NCI-H187 (cell line): Measurements from ENCODE around the gene ITM2C.

Experiments
- DNase-seq, 2 experiments: peaks; one replicate each; lab custom pipeline; 2025; lab: John Stamatoyannopoulos, UW

The ITM2C gene

GRCh38 chr2:230908092-230908594 is 43.4 kb downstream of the ITM2C start:
- DNase-seq, result no peak

- peak; percentile 9 to 46 for DNase-seq
Observed at GRCh38 chr2:230908595-230909191, 44.0 kb downstream of the ITM2C start.

GRCh38 chr2:230909841-230910545 is 45.3 kb downstream of the ITM2C start:
- DNase-seq, result no peak

- no peak for DNase-seq
Observed at GRCh38 chr2:230910546-230911177, 45.9 kb downstream of the ITM2C start.

GRCh38 chr2:230912046-230912445 is 47.3 kb downstream of the ITM2C start:
- DNase-seq, result no peak

GRCh38 chr2:230912724-230913123 is 48.0 kb downstream of the ITM2C start:
- DNase-seq, result no peak

- DNase-seq, result no peak
Observed at GRCh38 chr2:230913406-230914143, 48.8 kb downstream of the ITM2C start.

- DNase-seq, result no peak
Observed at GRCh38 chr2:230914886-230915285, 50.1 kb downstream of the ITM2C start.

- no peak for DNase-seq
Observed at GRCh38 chr2:230915319-230915718, 50.6 kb downstream of the ITM2C start.

- DNase-seq, result no peak
Observed at GRCh38 chr2:230916218-230916617, 51.5 kb downstream of the ITM2C start.

GRCh38 chr2:230919240-230919639 is 54.5 kb downstream of the ITM2C start:
- no peak for DNase-seq

GRCh38 chr2:230919681-230920080 is 54.9 kb downstream of the ITM2C start:
- no peak for DNase-seq

- no peak for DNase-seq
Observed at GRCh38 chr2:230920167-230920566, 55.4 kb downstream of the ITM2C start.

GRCh38 chr2:230921806-230922595 is 57.3 kb downstream of the ITM2C start:
- DNase-seq, result no peak

- DNase-seq, result no peak
Observed at GRCh38 chr2:230922951-230923717, 58.4 kb downstream of the ITM2C start.

- no peak for DNase-seq
Observed at GRCh38 chr2:230924092-230924469, 59.3 kb downstream of the ITM2C start.

GRCh38 chr2:230924470-230925341 is 60.0 kb downstream of the ITM2C start, which contains the start of gene GPR55:
Gene GPR55 (minus strand): TSS chr2:230925242. CDS start chr2:230910962, 14,280 bp downstream.
- no peak for DNase-seq

GRCh38 chr2:230925443-230925878 is 60.7 kb downstream of the ITM2C start:
- no peak for DNase-seq

- no peak for DNase-seq
Observed at GRCh38 chr2:230925879-230926765, 61.4 kb downstream of the ITM2C start.
